HEK293T (cell line): Measurements from ENCODE around the gene MBOAT2.

Experiments
- CTCF ChIA-PET: fragments of 350-600 bp; formaldehyde crosslinking; extraction: SDS; loops from one replicate; lab custom pipeline; 2021; ENCODE audit warnings: antibody characterized with exemption, inconsistent platforms; lab: Yijun Ruan, JAX
- POLR2A ChIA-PET: fragments of 350-600 bp; formaldehyde crosslinking; extraction: SDS; loops from one replicate; lab custom pipeline; 2020; ENCODE audit warnings: antibody characterized with exemption, inconsistent platforms; lab: Yijun Ruan, JAX
- DNase-seq: peaks from one replicate; pipeline ENCODE4 v3.0.0; 2012; ENCODE audit warnings: mixed read lengths; ENCODE audit errors: extremely low spot score
- ARNT ChIP-seq: fragments of 450-650 bp; IDR thresholded peaks from 2 replicates; pipeline ENCODE4 v1.6.1; 2017; ENCODE audit warnings: mild to moderate bottlenecking
- BHLHE40 ChIP-seq: fragments of 450-650 bp; IDR thresholded peaks from 2 replicates; pipeline ENCODE4 v1.6.1; 2016; ENCODE audit warnings: mild to moderate bottlenecking, moderate library complexity, borderline replicate concordance
- CTBP1 ChIP-seq: fragments of 450-650 bp; IDR thresholded peaks from 2 replicates; pipeline ENCODE4 v1.6.1; 2016; ENCODE audit warnings: borderline replicate concordance
- ELF4 ChIP-seq: fragments of 450-650 bp; IDR thresholded peaks from 2 replicates; pipeline ENCODE4 v1.6.1; 2017; ENCODE audit warnings: antibody characterized with exemption
- FOXA1 ChIP-seq: fragments of 450-650 bp; IDR thresholded peaks from 2 replicates; pipeline ENCODE4 v1.6.1; 2016; ENCODE audit warnings: mild to moderate bottlenecking
- FOXK2 ChIP-seq: fragments of 450-650 bp; IDR thresholded peaks from 2 replicates; pipeline ENCODE4 v1.6.1; 2016; ENCODE audit warnings: mild to moderate bottlenecking
- FOXM1 ChIP-seq: fragments of 450-650 bp; IDR thresholded peaks from 2 replicates; pipeline ENCODE4 v1.6.1; 2017; ENCODE audit warnings: mild to moderate bottlenecking, borderline replicate concordance
- HDGF ChIP-seq: fragments of 450-650 bp; IDR thresholded peaks from 2 replicates; pipeline ENCODE4 v1.6.1; 2017; ENCODE audit warnings: antibody characterized with exemption, borderline replicate concordance
- L3MBTL2 ChIP-seq: fragments of 450-650 bp; conservative IDR thresholded peaks from 2 replicates; pipeline ENCODE4 v1.6.1; 2016; ENCODE audit warnings: mild to moderate bottlenecking
- LEF1 ChIP-seq: fragments of 450-650 bp; IDR thresholded peaks from 2 replicates; pipeline ENCODE4 v1.6.1; 2017; ENCODE audit warnings: mild to moderate bottlenecking, borderline replicate concordance
- NFRKB ChIP-seq: fragments of 450-650 bp; IDR thresholded peaks from 2 replicates; pipeline ENCODE4 v1.6.1; 2016; ENCODE audit warnings: mild to moderate bottlenecking, moderate library complexity
- SP1 ChIP-seq: fragments of 450-650 bp; IDR thresholded peaks from 2 replicates; pipeline ENCODE4 v1.6.1; 2017
- SUZ12 ChIP-seq: fragments of 450-650 bp; IDR thresholded peaks from 2 replicates; pipeline ENCODE4 v1.6.1; 2016; ENCODE audit warnings: mild to moderate bottlenecking
- TARDBP ChIP-seq: fragments of 450-650 bp; IDR thresholded peaks from 2 replicates; pipeline ENCODE4 v1.6.1; 2016
- ZNF384 ChIP-seq: fragments of 450-650 bp; IDR thresholded peaks from 2 replicates; pipeline ENCODE4 v1.6.1; 2016
- TF ChIP-seq, protein P1 (sequence below): fragments of 450-650 bp; IDR thresholded peaks from 2 replicates; pipeline ENCODE4 v1.6.1; 2016

Gene MBOAT2

GRCh38 chr2:9029721-9030120 lies 26.2 kb upstream of the MBOAT2 start:
- ChIA-PET CTCF (interaction anchor here (1.2 kb wide), 1 partner anchor 44 kb away, joined by 3 read pairs; no protein-coding TSS in a partner anchor), POLR2A (no interaction called here)
- no peak for TF ChIP-seq FOXM1
- no peak for TF ChIP-seq FOXK2
- no peak for TF ChIP-seq NFRKB
- TF ChIP-seq ARNT: no peak
- no peak for TF ChIP-seq SP1
- TF ChIP-seq LEF1: no peak
- TF ChIP-seq, protein P1, sequence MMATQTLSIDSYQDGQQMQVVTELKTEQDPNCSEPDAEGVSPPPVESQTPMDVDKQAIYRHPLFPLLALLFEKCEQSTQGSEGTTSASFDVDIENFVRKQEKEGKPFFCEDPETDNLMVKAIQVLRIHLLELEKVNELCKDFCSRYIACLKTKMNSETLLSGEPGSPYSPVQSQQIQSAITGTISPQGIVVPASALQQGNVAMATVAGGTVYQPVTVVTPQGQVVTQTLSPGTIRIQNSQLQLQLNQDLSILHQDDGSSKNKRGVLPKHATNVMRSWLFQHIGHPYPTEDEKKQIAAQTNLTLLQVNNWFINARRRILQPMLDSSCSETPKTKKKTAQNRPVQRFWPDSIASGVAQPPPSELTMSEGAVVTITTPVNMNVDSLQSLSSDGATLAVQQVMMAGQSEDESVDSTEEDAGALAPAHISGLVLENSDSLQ: peak; percentile 68; the same call in 1 of the 2 replicates
- peak; percentile 83; the same call in 1 of the 2 replicates for TF ChIP-seq CTBP1
- TF ChIP-seq L3MBTL2: no peak; the same call in 1 of the 2 replicates
- peak; percentile 38 for DNase-seq

DNA sequence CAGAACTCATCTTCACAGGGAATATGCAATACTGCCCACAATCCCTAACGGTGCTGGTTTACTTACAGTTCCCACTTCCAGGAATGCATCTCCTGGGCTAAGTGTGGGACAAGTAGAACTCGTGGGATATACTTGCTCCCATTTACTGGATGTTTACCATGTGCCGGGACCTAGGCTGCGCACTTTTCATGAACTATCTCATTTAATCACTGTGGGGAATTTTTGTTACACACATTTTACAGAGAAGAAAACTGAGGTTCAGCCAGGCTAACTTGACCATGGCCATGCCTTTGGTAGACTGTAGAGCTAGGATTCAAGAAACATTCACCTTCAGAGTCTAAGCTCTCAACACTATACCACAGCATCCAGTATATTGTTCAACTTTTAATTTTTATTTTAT lies 24.4 kb upstream of the MBOAT2 start:
- no peak for DNase-seq
- ChIA-PET POLR2A (no interaction called here), CTCF (interaction anchor here (0.5 kb wide), 1 partner anchor 358 kb away, joined by 3 read pairs; no protein-coding TSS in a partner anchor)
- no peak for TF ChIP-seq NFRKB
- no peak for TF ChIP-seq SUZ12
- no peak for TF ChIP-seq ARNT
- no peak for TF ChIP-seq ZNF384
- no peak for TF ChIP-seq BHLHE40
- no peak for TF ChIP-seq FOXA1
- no peak for TF ChIP-seq FOXM1
- no peak for TF ChIP-seq ELF4
- TF ChIP-seq TARDBP: no peak
- TF ChIP-seq L3MBTL2: no peak
- no peak for TF ChIP-seq LEF1
- no peak for TF ChIP-seq CTBP1
- no peak for TF ChIP-seq SP1
- TF ChIP-seq FOXK2: no peak
- TF ChIP-seq, protein P1: no peak
- no peak for TF ChIP-seq HDGF

GRCh38 chr2:9025746-9026145 lies 22.3 kb upstream of the MBOAT2 start:
- CTCF ChIA-PET: no interaction called here
- no peak for DNase-seq
- POLR2A ChIA-PET: no interaction called here
- TF ChIP-seq, protein P1: no peak
- TF ChIP-seq FOXA1 (no peak), CTBP1 (no peak), ARNT (no peak), FOXM1 (no peak), SUZ12 (no peak), BHLHE40 (no peak), TARDBP (no peak), ELF4 (no peak), NFRKB (no peak), LEF1 (no peak), ZNF384 (no peak), L3MBTL2 (no peak), HDGF (no peak), FOXK2 (no peak), SP1 (no peak)

DNA sequence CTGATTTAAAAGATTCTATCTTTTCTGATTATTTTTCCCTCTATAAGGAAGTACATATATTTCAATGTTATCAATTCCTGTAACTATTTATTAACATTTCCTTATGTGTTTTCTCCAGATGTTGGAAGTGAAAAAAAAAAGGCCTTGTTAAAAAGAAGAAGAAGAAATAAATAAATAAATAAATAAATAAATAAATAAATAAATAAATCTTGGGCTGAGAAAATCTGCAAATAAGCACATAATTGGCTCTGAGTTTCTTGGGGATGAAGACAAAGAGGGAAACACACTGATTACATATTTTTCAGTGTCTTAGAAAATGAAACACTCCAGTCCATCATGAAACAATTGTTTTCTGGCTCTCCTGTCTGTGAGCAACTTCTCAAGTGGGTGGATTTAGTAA lies 21.1 kb upstream of the MBOAT2 start:
- CTCF ChIA-PET: no interaction called here
- DNase-seq: no peak
- POLR2A ChIA-PET: interaction anchor here (0.9 kb wide), 1 partner anchor 9 kb away, joined by 3 read pairs; no protein-coding TSS in a partner anchor
- TF ChIP-seq FOXM1 (no peak), TARDBP (no peak), NFRKB (no peak), SP1 (no peak), CTBP1 (no peak), HDGF (no peak), LEF1 (no peak), BHLHE40 (no peak)
- TF ChIP-seq, protein P1: no peak

GRCh38 chr2:9021563-9022211 lies 18.2 kb upstream of the MBOAT2 start:
- POLR2A ChIA-PET: no interaction called here
- DNase-seq: no peak
- CTCF ChIA-PET: interaction anchor here (0.7 kb wide), 1 partner anchor 118 kb away, joined by 3 read pairs; no protein-coding TSS in a partner anchor
- TF ChIP-seq SP1 (no peak), FOXM1 (no peak), L3MBTL2 (no peak), NFRKB (no peak), FOXK2 (no peak), CTBP1 (no peak), LEF1 (no peak), ELF4 (no peak), ARNT (no peak), HDGF (no peak), ZNF384 (no peak), FOXA1 (no peak), TARDBP (no peak), SUZ12 (no peak)
- TF ChIP-seq, protein P1: no peak
